HG03139 (cell line): ENCODE measurements around the gene KIF25.
"Not testable (repeated sequence)": the region's sequence is repeated elsewhere in the genome, so short reads cannot be mapped to it uniquely, and the experiment has no call there.

ENCODE experiments used
- ATAC-seq: cut with Tn5 transposase; IDR thresholded peaks from one replicate; pipeline ENCODE4 v1.9.1; 2021; ENCODE audit not compliant: unreplicated experiment

Gene KIF25

GRCh38 chr6:167974640-167975344 is 22.7 kb upstream of the KIF25 start:
- no peak for ATAC-seq

- ATAC-seq = no peak
Observed at GRCh38 chr6:167975458-167975857, 22.0 kb upstream of the KIF25 start.

- not testable (repeated sequence) for ATAC-seq
Observed at GRCh38 chr6:167976116-167976657, 21.3 kb upstream of the KIF25 start.

- ATAC-seq = no peak
Observed at GRCh38 chr6:167976708-167977107, 20.8 kb upstream of the KIF25 start.

GRCh38 chr6:167977717-167978467 is 19.6 kb upstream of the KIF25 start:
- ATAC-seq = no peak

GRCh38 chr6:167978607-167979006 is 18.9 kb upstream of the KIF25 start:
- ATAC-seq = no peak

GRCh38 chr6:167979436-167980139 is 17.9 kb upstream of the KIF25 start:
- no peak for ATAC-seq

GRCh38 chr6:167980911-167981580 is 16.4 kb upstream of the KIF25 start:
- no peak for ATAC-seq

- no peak for ATAC-seq
Observed at GRCh38 chr6:167981916-167982462, 15.5 kb upstream of the KIF25 start.

GRCh38 chr6:167984144-167984719 is 13.2 kb upstream of the KIF25 start:
- ATAC-seq = no peak

GRCh38 chr6:167984876-167985604 is 12.4 kb upstream of the KIF25 start:
- ATAC-seq = no peak

- ATAC-seq = no peak
Observed at GRCh38 chr6:167985911-167986595, 11.4 kb upstream of the KIF25 start.

- no peak for ATAC-seq
Observed at GRCh38 chr6:167987396-167988153, 9.9 kb upstream of the KIF25 start.

GRCh38 chr6:167988154-167988495 is 9.3 kb upstream of the KIF25 start:
- ATAC-seq = no peak

- ATAC-seq = no peak
Observed at GRCh38 chr6:167988945-167989841, 8.3 kb upstream of the KIF25 start.

- ATAC-seq = no peak
Observed at GRCh38 chr6:167990016-167990945, 7.2 kb upstream of the KIF25 start.
